Mucosa of descending colon (tissue), 3 donors: ENCODE measurements around the gene PRPS2. TPM values are rescaled to one million over a fixed set of nuclear protein-coding genes. Genes with fewer than 3 reads are reported as not detected.

Experiments used
- ATAC-seq: fragments of 200-7000 bp; cut with Tn5 transposase; one replicate; pipeline ENCODE4 v1.9.1; 2020; ENCODE audit warnings: mild to moderate bottlenecking, moderate library complexity
- DNase-seq, 3 donors: peaks; one replicate each; pipeline ENCODE4 v3.0.0-alpha.2; 2020
- H3K36me3 ChIP-seq: fragments of 200-600 bp; one replicate; pipeline ENCODE4 v1.8.0; 2021; ENCODE audit warnings: low read depth, mild to moderate bottlenecking
- H3K4me1 ChIP-seq: fragments of 200-600 bp; one replicate; pipeline ENCODE4 v1.8.0; 2021; ENCODE audit warnings: low read depth, mild to moderate bottlenecking
- H3K4me3 ChIP-seq: fragments of 200-600 bp; one replicate; pipeline ENCODE4 v1.8.0; 2021; ENCODE audit warnings: mild to moderate bottlenecking
- H3K9me3 ChIP-seq: fragments of 200-600 bp; one replicate; pipeline ENCODE4 v1.8.0; 2021; ENCODE audit warnings: mild to moderate bottlenecking
- CTCF ChIP-seq: fragments of 200-600 bp; IDR thresholded peaks from one replicate; pipeline ENCODE4 v1.8.0; 2022; ENCODE audit warnings: antibody characterized with exemption, mild to moderate bottlenecking
- intact Hi-C, 2 donors: fragments of 100-400 bp; cut with DNase I in 1 of 2; cut with micrococcal nuclease in 1 of 2; formaldehyde crosslinking; loops; one replicate each; pipeline versions ENCODE4 v1.11.0 to v1.11.1; 2022; cut with DNase I, micrococcal nuclease
- total RNA-seq, 3 donors: library from RNA; stranded (reverse); fragmentation: NEBNext Ultra II Directional in 2 of 3; extraction: Animal tissue kit (Norgen Biotek cat#: 25700) in 2 of 3; gene quantifications; one replicate each; pipeline versions ENCODE4 v1.2.1 to v1.2.4, GENCODE V29; 2021 to 2023
- donor health status: DM: no; HTN: no; CAD: no; lungs with moderate emphysema.
- donor health status: DM: no; HTN: no; CAD: no.
- donor health status: DM: no; HTN: yes; CAD: no.

Gene PRPS2
- total RNA-seq, 3 donors from 2014 or later = 37.0 to 68.5 (median 56.4) TPM

GRCh38 chrX:12814420-12814819 lies 23.2 kb downstream of the PRPS2 start:
- H3K36me3 ChIP-seq = no peaks in the 10 kb centered on the region
- no peak for TF ChIP-seq CTCF
- DNase-seq = peak in 1 of 3 donors; percentile 68
- H3K4me3 ChIP-seq = no peak overlapping the region
- peak; percentile 62 for ATAC-seq
- no peaks in the 10 kb centered on the region for H3K9me3 ChIP-seq
- H3K4me1 ChIP-seq = no peaks in the 10 kb centered on the region
- intact Hi-C loops = loop anchor here (5.0 to 10.0 kb wide), 2 partner anchors 80 to 88 kb away; no protein-coding TSS in a partner anchor

- TF ChIP-seq CTCF = no peak
- Histone ChIP-seq H3K4me1 (no peaks in the 10 kb centered on the region), H3K4me3 (no peak overlapping the region), H3K9me3 (no peaks in the 10 kb centered on the region), H3K36me3 (no peaks in the 10 kb centered on the region)
- no peak for DNase-seq
- intact Hi-C loops = loop anchor here in 1 of 2 donors (10.0 kb wide), 1 partner anchor 77 kb away; no protein-coding TSS in a partner anchor
- no peak for ATAC-seq
Measured at GRCh38 chrX:12817528-12817927, 26.3 kb downstream of the PRPS2 start.

GRCh38 chrX:12819222-12819621 lies 28.0 kb downstream of the PRPS2 start:
- DNase-seq = no peak
- intact Hi-C loops = loop anchor here in 1 of 2 donors (10.0 kb wide), 1 partner anchor 76 kb away; no protein-coding TSS in a partner anchor

GRCh38 chrX:12820737-12821136 lies 29.5 kb downstream of the PRPS2 start:
- no peaks in the 10 kb centered on the region for H3K4me1 ChIP-seq
- TF ChIP-seq CTCF = no peak
- no peaks in the 10 kb centered on the region for H3K9me3 ChIP-seq
- H3K4me3 ChIP-seq = no peak overlapping the region
- no peak for ATAC-seq
- DNase-seq = no peak
- intact Hi-C loops = no loop called here
- no peaks in the 10 kb centered on the region for H3K36me3 ChIP-seq

More at GRCh38 chrX:12819222-12819621, 28.0 kb downstream of the PRPS2 start:
- no peaks in the 10 kb centered on the region for H3K9me3 ChIP-seq
- no peak for TF ChIP-seq CTCF
- H3K4me3 ChIP-seq = no peak overlapping the region
- H3K4me1 ChIP-seq = no peaks in the 10 kb centered on the region
- ATAC-seq = no peak
- no peaks in the 10 kb centered on the region for H3K36me3 ChIP-seq

- Histone ChIP-seq H3K4me1 (no peaks in the 10 kb centered on the region), H3K4me3 (no peak overlapping the region), H3K36me3 (no peaks in the 10 kb centered on the region), H3K9me3 (no peaks in the 10 kb centered on the region)
- DNase-seq (peak in 1 of 3 donors; percentile 7), ATAC-seq (no peak)
- TF ChIP-seq CTCF = no peak
- intact Hi-C loops = no loop called here
Measured at GRCh38 chrX:12824944-12825343, 33.7 kb downstream of the PRPS2 start.

- intact Hi-C loops = no loop called here
- DNase-seq (no peak), ATAC-seq (no peak)
- H3K36me3 ChIP-seq = no peaks in the 10 kb centered on the region
- TF ChIP-seq CTCF = no peak
- no peaks in the 10 kb centered on the region for H3K9me3 ChIP-seq
- H3K4me3 ChIP-seq = no peak overlapping the region
- H3K4me1 ChIP-seq = no peaks in the 10 kb centered on the region
Measured at GRCh38 chrX:12825801-12826200, 34.6 kb downstream of the PRPS2 start.
